PC-9 (cell line): Measurements from ENCODE around the gene DCTN4. TPM values are rescaled to one million over a fixed set of nuclear protein-coding genes. Genes with fewer than 3 reads are reported as not detected.

Experiments used
- BruUV-seq: library from RNA; stranded (reverse); fragments of 400-500 nt; replicated peaks from 2 replicates; lab custom pipeline; 2021; lab: Mats Ljungman, UMichigan
- CTCF ChIA-PET: fragments of 300-600 bp; sonication (Branson Sonifier 250); formaldehyde crosslinking; loops from one replicate; lab custom pipeline; 2022; ENCODE audit warnings: antibody characterized with exemption; lab: Charles Lee
- POLR2A ChIA-PET: fragments of 300-600 bp; sonication (Branson Sonifier 250); formaldehyde crosslinking; loops from one replicate; lab custom pipeline; 2022; ENCODE audit warnings: antibody characterized with exemption; ENCODE audit not compliant: unreplicated experiment; lab: Charles Lee
- DNase-seq, 2 experiments: peaks; one replicate each; pipeline versions ENCODE4 v3.0.0 to v3.0.0-alpha.2; 2015 to 2022; ENCODE audit warnings: mixed read lengths in 1 of 2
- H2AFZ ChIP-seq: fragments of 200-600 bp; sonication (generic); 2 replicates; pipeline ENCODE4 v1.8.1; 2017; ENCODE audit warnings: antibody characterized with exemption
- H3F3A ChIP-seq: fragments of 200-600 bp; sonication (generic); 2 replicates; pipeline ENCODE4 v1.8.1; 2017; ENCODE audit warnings: antibody characterized with exemption, mild to moderate bottlenecking, low read depth; ENCODE audit not compliant: insufficient read depth
- H3K27ac ChIP-seq: fragments of 200-600 bp; sonication (generic); 2 replicates; pipeline ENCODE4 v1.6.1; 2016; ENCODE audit warnings: mixed run types
- H3K27me3 ChIP-seq: fragments of 200-600 bp; sonication (generic); 2 replicates; pipeline ENCODE4 v1.6.1; 2016; ENCODE audit warnings: low read depth, mixed run types; ENCODE audit not compliant: insufficient read depth
- H3K36me3 ChIP-seq: fragments of 200-600 bp; sonication (generic); 2 replicates; pipeline ENCODE4 v1.6.1; 2016; ENCODE audit warnings: low read depth, mixed run types
- H3K4me1 ChIP-seq: fragments of 200-600 bp; sonication (generic); replicated peaks from 2 replicates; pipeline ENCODE4 v1.6.1; 2016; ENCODE audit warnings: mixed run types; ENCODE audit not compliant: insufficient read depth
- H3K4me2 ChIP-seq: fragments of 200-600 bp; sonication (generic); 2 replicates; pipeline ENCODE4 v1.6.1; 2017; ENCODE audit warnings: mixed run types
- H3K4me3 ChIP-seq: fragments of 200-600 bp; sonication (generic); 2 replicates; pipeline ENCODE4 v1.6.1; 2016; ENCODE audit warnings: mixed run types
- H3K79me2 ChIP-seq: fragments of 200-600 bp; sonication (generic); 2 replicates; pipeline ENCODE4 v1.6.1; 2017; ENCODE audit warnings: low read depth, mixed run types
- H3K9me2 ChIP-seq: fragments of 200-600 bp; sonication (generic); 2 replicates; pipeline ENCODE4 v1.8.1; 2017; ENCODE audit warnings: mild to moderate bottlenecking; ENCODE audit not compliant: insufficient read depth
- H3K9me3 ChIP-seq: fragments of 200-600 bp; sonication (generic); 2 replicates; pipeline ENCODE4 v1.8.1; 2016; ENCODE audit warnings: low read depth; ENCODE audit not compliant: insufficient read depth
- H4K20me1 ChIP-seq: fragments of 200-600 bp; sonication (generic); 2 replicates; pipeline ENCODE4 v1.8.1; 2017; ENCODE audit not compliant: insufficient read depth
- CTCF ChIP-seq: fragments of 200-600 bp; sonication (generic); conservative IDR thresholded peaks from 2 replicates; pipeline ENCODE4 v1.6.1; 2017; ENCODE audit warnings: mixed run types, antibody characterized with exemption, mild to moderate bottlenecking, moderate library complexity
- EZH2 ChIP-seq: fragments of 200-600 bp; sonication (generic); IDR thresholded peaks from 2 replicates; pipeline ENCODE4 v1.8.0; 2017; ENCODE audit warnings: antibody characterized with exemption, low read depth
- intact Hi-C: fragments of 100-400 bp; cut with micrococcal nuclease; formaldehyde crosslinking; loops from one replicate; pipeline ENCODE4 v1.10.0; 2022; ENCODE audit not compliant: unreplicated experiment
- total RNA-seq: library from RNA; stranded (reverse); gene quantifications from 2 replicates; pipeline ENCODE4 v1.2.3, GENCODE V29; 2021

DCTN4 gene
- total RNA-seq, 1 experiment from 2014 or later: 49.1 TPM

GRCh38 chr5:150740992-150741391, 17.8 kb downstream of the DCTN4 start:
- Histone ChIP-seq H3K36me3 (peaks cover 8% of the 10 kb centered on the region; the same call in 1 of the 2 replicates), H4K20me1 (0 out of 2 replicates have a peak, but pooled peaks cover 3% of the 10 kb centered on the region), H3K27me3 (no peaks in the 10 kb centered on the region), H3K4me2 (no peak overlapping the region), H3K4me1 (no peaks in the 10 kb centered on the region), H2AFZ (no peak overlapping the region), H3K4me3 (no peak overlapping the region), H3K27ac (no peak overlapping the region), H3K9me3 (no peaks in the 10 kb centered on the region; the same call in 1 of the 2 replicates), H3F3A (no peaks in the 10 kb centered on the region), H3K9me2 (no peaks in the 10 kb centered on the region), H3K79me2 (peaks cover 22% of the 10 kb centered on the region)
- intact Hi-C loops: no loop called here
- BruUV-seq: no TSS peak
- ChIA-PET POLR2A (no interaction called here), CTCF (interaction anchor here (0.6 to 0.7 kb wide), 2 partner anchors 38 to 291 kb away, joined by 3 to 9 read pairs; no protein-coding TSS in a partner anchor)
- DNase-seq: no peak
- TF ChIP-seq EZH2: no peak
- no peak for TF ChIP-seq CTCF

GRCh38 chr5:150738862-150739261, 20.0 kb downstream of the DCTN4 start:
- H3K79me2 ChIP-seq: peaks cover 28% of the 10 kb centered on the region
- H2AFZ ChIP-seq: no peak overlapping the region
- no peak for DNase-seq
- H3K9me2 ChIP-seq: no peaks in the 10 kb centered on the region
- H3K4me1 ChIP-seq: no peaks in the 10 kb centered on the region
- H3K4me3 ChIP-seq: no peak overlapping the region
- CTCF ChIA-PET: no interaction called here
- no peaks in the 10 kb centered on the region for H3K27me3 ChIP-seq
- H3F3A ChIP-seq: no peaks in the 10 kb centered on the region
- no peak for TF ChIP-seq CTCF
- TF ChIP-seq EZH2: no peak
- intact Hi-C loops: no loop called here
- no peaks in the 10 kb centered on the region; the same call in 1 of the 2 replicates for H3K9me3 ChIP-seq
- H4K20me1 ChIP-seq: 0 out of 2 replicates have a peak, but pooled peaks cover 3% of the 10 kb centered on the region
- H3K27ac ChIP-seq: no peak overlapping the region
- POLR2A ChIA-PET: no interaction called here
- BruUV-seq: no TSS peak
- no peak overlapping the region for H3K4me2 ChIP-seq
- H3K36me3 ChIP-seq: peaks cover 8% of the 10 kb centered on the region; the same call in 1 of the 2 replicates

- no peaks in the 10 kb centered on the region for H3K4me1 ChIP-seq
- no peak overlapping the region for H3K27ac ChIP-seq
- no peaks in the 10 kb centered on the region for H3F3A ChIP-seq
- no peaks in the 10 kb centered on the region for H4K20me1 ChIP-seq
- peaks cover 28% of the 10 kb centered on the region for H3K79me2 ChIP-seq
- no peak overlapping the region for H3K4me3 ChIP-seq
- intact Hi-C loops: no loop called here
- ChIA-PET POLR2A (interaction anchor here (0.6 kb wide), 1 partner anchor 49 kb away, joined by 18 read pairs; no protein-coding TSS in a partner anchor), CTCF (no interaction called here)
- no peak for DNase-seq
- no TSS peak for BruUV-seq
- H2AFZ ChIP-seq: no peak overlapping the region
- H3K4me2 ChIP-seq: no peak overlapping the region
- H3K9me2 ChIP-seq: no peaks in the 10 kb centered on the region
- no peaks in the 10 kb centered on the region for H3K27me3 ChIP-seq
- peaks cover 39% of the 10 kb centered on the region for H3K36me3 ChIP-seq
- H3K9me3 ChIP-seq: no peaks in the 10 kb centered on the region; the same call in 1 of the 2 replicates
- TF ChIP-seq EZH2 (no peak), CTCF (no peak)
Measured at GRCh38 chr5:150734579-150735384, 24.0 kb downstream of the DCTN4 start.
